Measurements from ENCODE around the gene TRIM45.

TRIM45 gene

DNA sequence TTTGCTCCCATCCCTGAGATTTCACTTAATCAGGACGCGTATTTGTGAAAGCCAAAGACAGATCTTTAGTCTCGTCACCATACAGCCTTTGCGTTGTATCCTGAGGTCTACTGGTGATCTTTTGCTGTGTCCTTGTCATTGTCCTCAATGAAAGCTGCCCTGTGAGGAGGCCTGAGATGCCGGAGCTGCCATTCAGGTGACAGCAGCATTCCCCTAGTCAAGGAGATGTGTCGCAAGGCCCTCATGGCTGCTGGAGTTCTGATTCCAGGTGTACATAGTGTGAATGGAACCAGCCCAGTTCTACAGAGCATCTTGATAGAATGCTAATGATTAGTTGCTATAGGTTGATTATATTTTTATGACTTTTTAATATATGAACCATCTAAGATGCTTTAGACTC, 37.3 kb downstream of the TRIM45 start:
- Histone ChIP-seq H3K4me1 (ENCODE audit: insufficient read depth, low read length) (no peaks in the 10 kb centered on the region), H2AFZ (ENCODE audit: low read depth, low read length) (no peak overlapping the region), H3K9me3 (ENCODE audit: low read length) (no peaks in the 10 kb centered on the region), H3K4me3 (ENCODE audit: low read length) (no peak overlapping the region), H3K36me3 (ENCODE audit: insufficient read depth, low read length) (peaks cover 62% of the 10 kb centered on the region), H3K27me3 (ENCODE audit: insufficient read depth, low read length) (no peaks in the 10 kb centered on the region)

- Histone ChIP-seq H3K9me3 (ENCODE audit: low read length) (no peaks in the 10 kb centered on the region), H3K36me3 (ENCODE audit: insufficient read depth, low read length) (peaks cover 84% of the 10 kb centered on the region), H2AFZ (ENCODE audit: low read depth, low read length) (no peak overlapping the region), H3K27me3 (ENCODE audit: insufficient read depth, low read length) (no peaks in the 10 kb centered on the region), H3K4me3 (ENCODE audit: low read length) (no peak overlapping the region), H3K4me1 (ENCODE audit: insufficient read depth, low read length) (no peaks in the 10 kb centered on the region)
Observed at GRCh38 chr1:117079737-117080136, 41.8 kb downstream of the TRIM45 start.

DNA sequence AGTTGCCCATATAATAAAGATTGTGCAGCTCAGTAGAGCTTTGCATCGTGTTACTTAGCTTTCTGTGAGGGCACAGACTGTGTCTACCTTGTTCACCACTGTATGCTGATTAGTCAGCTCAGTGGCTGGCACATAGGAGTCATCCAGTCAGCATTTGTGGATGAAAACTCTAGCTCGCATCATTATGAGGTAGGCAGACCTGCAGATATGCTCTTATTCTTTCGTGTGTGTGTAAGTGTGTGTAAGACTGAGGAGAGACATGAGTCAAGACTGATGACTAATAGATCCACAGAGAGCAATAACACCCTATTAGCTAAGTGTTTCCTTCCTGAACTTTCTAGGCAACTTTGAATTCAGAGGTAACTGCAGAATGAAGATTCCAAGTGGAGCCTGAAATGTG, 44.3 kb downstream of the TRIM45 start:
- Histone ChIP-seq H3K4me3 (ENCODE audit: low read length) (no peak overlapping the region), H3K36me3 (ENCODE audit: insufficient read depth, low read length) (peaks cover 75% of the 10 kb centered on the region), H3K4me1 (ENCODE audit: insufficient read depth, low read length) (no peaks in the 10 kb centered on the region), H2AFZ (ENCODE audit: low read depth, low read length) (no peak overlapping the region), H3K27me3 (ENCODE audit: insufficient read depth, low read length) (no peaks in the 10 kb centered on the region), H3K9me3 (ENCODE audit: low read length) (no peaks in the 10 kb centered on the region)

- H2AFZ ChIP-seq (ENCODE audit: low read depth, low read length): no peak overlapping the region
- no peak overlapping the region for H3K4me3 ChIP-seq (ENCODE audit: low read length)
- no peaks in the 10 kb centered on the region for H3K4me1 ChIP-seq (ENCODE audit: insufficient read depth, low read length)
- no peaks in the 10 kb centered on the region for H3K27me3 ChIP-seq (ENCODE audit: insufficient read depth, low read length)
- H3K36me3 ChIP-seq (ENCODE audit: insufficient read depth, low read length): peaks cover 69% of the 10 kb centered on the region
- no peaks in the 10 kb centered on the region for H3K9me3 ChIP-seq (ENCODE audit: low read length)
Observed at GRCh38 chr1:117076648-117077047, 44.9 kb downstream of the TRIM45 start.

DNA sequence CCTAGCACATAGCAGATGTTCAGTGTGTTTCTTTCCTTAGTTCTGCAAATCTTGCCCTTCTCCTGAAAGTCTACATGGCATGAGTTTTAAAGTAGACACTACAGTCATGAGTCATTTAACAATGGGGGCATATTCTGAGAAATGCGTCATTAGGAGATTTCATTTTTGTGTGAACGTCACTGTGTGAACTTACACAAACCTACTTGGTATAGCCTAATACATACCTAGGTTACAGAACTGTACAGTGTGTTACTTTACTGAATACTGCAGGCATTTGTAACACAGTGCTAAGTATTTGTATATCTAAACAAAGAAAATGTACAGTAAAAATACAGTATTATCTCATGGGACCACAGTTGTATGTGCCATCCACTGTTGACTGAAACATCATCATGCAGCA, 51.4 kb downstream of the TRIM45 start:
- Histone ChIP-seq H3K36me3 (ENCODE audit: insufficient read depth, low read length) (peaks cover 17% of the 10 kb centered on the region), H3K4me1 (ENCODE audit: insufficient read depth, low read length) (no peaks in the 10 kb centered on the region), H3K27me3 (ENCODE audit: insufficient read depth, low read length) (no peaks in the 10 kb centered on the region), H3K9me3 (ENCODE audit: low read length) (no peaks in the 10 kb centered on the region), H2AFZ (ENCODE audit: low read depth, low read length) (no peak overlapping the region), H3K4me3 (ENCODE audit: low read length) (no peak overlapping the region)

- Histone ChIP-seq H3K36me3 (ENCODE audit: insufficient read depth, low read length) (peaks cover 12% of the 10 kb centered on the region), H3K4me1 (ENCODE audit: insufficient read depth, low read length) (no peaks in the 10 kb centered on the region), H3K4me3 (ENCODE audit: low read length) (no peak overlapping the region)
Observed at GRCh38 chr1:117069220-117069844, 52.2 kb downstream of the TRIM45 start.

DNA sequence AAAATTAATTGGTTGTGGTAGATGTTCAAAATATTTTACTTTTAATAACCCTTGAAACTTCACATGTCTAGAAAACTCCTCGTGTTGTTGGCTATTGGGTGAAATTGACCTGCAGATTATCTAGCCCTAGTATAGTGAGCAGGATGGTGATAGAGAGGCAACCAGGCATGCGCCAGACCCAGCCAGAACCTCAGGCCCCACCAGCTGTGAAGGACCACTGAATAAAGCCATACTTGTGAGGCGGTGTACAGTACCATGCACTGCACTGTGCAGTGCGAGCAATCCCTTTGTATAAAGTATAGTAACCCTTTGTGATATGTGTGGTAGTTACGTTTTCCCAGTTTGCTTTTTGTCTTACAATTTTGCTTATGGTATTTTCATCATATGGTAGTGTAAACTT, 53.0 kb downstream of the TRIM45 start:
- Histone ChIP-seq H3K27me3 (ENCODE audit: insufficient read depth, low read length) (no peaks in the 10 kb centered on the region), H3K4me3 (ENCODE audit: low read length) (no peak overlapping the region), H3K9me3 (ENCODE audit: low read length) (no peaks in the 10 kb centered on the region), H2AFZ (ENCODE audit: low read depth, low read length) (no peak overlapping the region), H3K36me3 (ENCODE audit: insufficient read depth, low read length) (peaks cover 6% of the 10 kb centered on the region), H3K4me1 (ENCODE audit: insufficient read depth, low read length) (no peaks in the 10 kb centered on the region)

More at GRCh38 chr1:117069220-117069844, 52.2 kb downstream of the TRIM45 start:
- no peaks in the 10 kb centered on the region for H3K27me3 ChIP-seq (ENCODE audit: insufficient read depth, low read length)
- no peak overlapping the region for H2AFZ ChIP-seq (ENCODE audit: low read depth, low read length)
- H3K9me3 ChIP-seq (ENCODE audit: low read length): no peaks in the 10 kb centered on the region

- H2AFZ ChIP-seq (ENCODE audit: low read depth, low read length): no peak overlapping the region
- H3K4me1 ChIP-seq (ENCODE audit: insufficient read depth, low read length): no peaks in the 10 kb centered on the region
- H3K27me3 ChIP-seq (ENCODE audit: insufficient read depth, low read length): no peaks in the 10 kb centered on the region
- H3K9me3 ChIP-seq (ENCODE audit: low read length): no peaks in the 10 kb centered on the region
- no peak overlapping the region for H3K4me3 ChIP-seq (ENCODE audit: low read length)
- H3K36me3 ChIP-seq (ENCODE audit: insufficient read depth, low read length): peaks cover 9% of the 10 kb centered on the region
Observed at GRCh38 chr1:117067533-117068370, 53.8 kb downstream of the TRIM45 start.

- Histone ChIP-seq H3K9me3 (ENCODE audit: low read length) (no peaks in the 10 kb centered on the region), H3K4me1 (ENCODE audit: insufficient read depth, low read length) (no peaks in the 10 kb centered on the region), H3K36me3 (ENCODE audit: insufficient read depth, low read length) (peaks cover 10% of the 10 kb centered on the region), H2AFZ (ENCODE audit: low read depth, low read length) (no peak overlapping the region), H3K4me3 (ENCODE audit: low read length) (no peak overlapping the region), H3K27me3 (ENCODE audit: insufficient read depth, low read length) (no peaks in the 10 kb centered on the region)
Observed at GRCh38 chr1:117066367-117066766, 55.2 kb downstream of the TRIM45 start.

- H2AFZ ChIP-seq (ENCODE audit: low read depth, low read length): no peak overlapping the region
- no peaks in the 10 kb centered on the region for H3K27me3 ChIP-seq (ENCODE audit: insufficient read depth, low read length)
- H3K9me3 ChIP-seq (ENCODE audit: low read length): no peaks in the 10 kb centered on the region
- peaks cover 11% of the 10 kb centered on the region for H3K4me1 ChIP-seq (ENCODE audit: insufficient read depth, low read length)
- no peak overlapping the region for H3K4me3 ChIP-seq (ENCODE audit: low read length)
- peaks cover 10% of the 10 kb centered on the region for H3K36me3 ChIP-seq (ENCODE audit: insufficient read depth, low read length)
Observed at GRCh38 chr1:117061986-117062415, 59.5 kb downstream of the TRIM45 start.
